Measurements from ENCODE around the gene AMH. TPM values are rescaled to one million over a fixed set of nuclear protein-coding genes. Genes with fewer than 3 reads are reported as not detected.

Gene AMH
- total RNA-seq, 4 donors from 2014 or later, result 1.1 to 3.5 TPM; not detected in 2

DNA sequence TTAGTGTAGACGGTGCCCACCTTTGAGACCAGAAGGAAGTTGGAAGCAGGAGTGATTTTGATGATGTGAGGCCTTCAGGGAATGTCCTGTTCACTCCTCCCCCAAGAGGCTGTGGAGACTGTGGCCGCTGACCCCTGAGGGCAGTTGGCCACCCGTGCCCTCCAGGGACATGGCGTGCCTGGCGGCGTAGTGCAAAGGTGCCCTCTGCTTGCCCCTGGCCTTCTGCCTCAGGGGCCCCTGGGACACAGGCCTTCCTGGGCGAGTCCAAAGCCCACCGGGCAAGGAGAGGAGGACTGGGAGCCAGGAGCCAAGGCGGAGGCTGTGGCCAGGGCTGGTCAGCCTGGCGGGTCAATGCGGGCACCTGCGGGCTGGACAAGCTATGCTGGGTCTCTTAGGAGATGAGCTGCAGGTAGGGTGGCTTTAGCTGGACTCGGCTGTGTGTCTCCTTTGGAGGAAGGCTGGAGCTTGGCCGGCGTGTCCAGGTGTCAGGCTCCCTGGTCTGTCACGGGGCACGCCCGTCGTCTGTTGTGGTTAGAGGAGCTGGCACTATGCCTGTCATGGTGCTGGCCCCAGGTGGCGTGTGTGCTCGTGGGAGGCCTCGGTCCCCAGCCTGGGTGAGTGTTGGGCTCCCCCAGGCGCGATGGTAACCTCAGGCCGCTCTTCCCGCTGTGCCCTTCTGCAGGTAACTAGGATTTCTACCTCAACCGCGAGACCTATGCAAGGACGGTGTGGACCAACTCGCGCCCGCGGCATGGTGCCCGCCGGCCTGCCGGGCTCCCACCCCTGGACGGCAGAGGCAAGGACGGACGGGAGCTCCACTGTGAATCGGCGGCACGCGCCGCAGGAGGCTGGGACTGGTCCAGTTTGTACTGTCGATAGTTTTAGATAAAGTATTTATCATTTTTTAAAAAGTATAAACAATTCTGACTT, 19.8 kb upstream of the AMH start:
- TF ChIP-seq POLR2A (IDR thresholded peaks at IDR 0.05), result no peak
- no peak for TF ChIP-seq POLR2AphosphoS5 (IDR thresholded peaks at IDR 0.05)
- TF ChIP-seq EP300 (IDR thresholded peaks at IDR 0.05; ENCODE audit: low read depth), result no peak
- TF ChIP-seq, protein P1, sequence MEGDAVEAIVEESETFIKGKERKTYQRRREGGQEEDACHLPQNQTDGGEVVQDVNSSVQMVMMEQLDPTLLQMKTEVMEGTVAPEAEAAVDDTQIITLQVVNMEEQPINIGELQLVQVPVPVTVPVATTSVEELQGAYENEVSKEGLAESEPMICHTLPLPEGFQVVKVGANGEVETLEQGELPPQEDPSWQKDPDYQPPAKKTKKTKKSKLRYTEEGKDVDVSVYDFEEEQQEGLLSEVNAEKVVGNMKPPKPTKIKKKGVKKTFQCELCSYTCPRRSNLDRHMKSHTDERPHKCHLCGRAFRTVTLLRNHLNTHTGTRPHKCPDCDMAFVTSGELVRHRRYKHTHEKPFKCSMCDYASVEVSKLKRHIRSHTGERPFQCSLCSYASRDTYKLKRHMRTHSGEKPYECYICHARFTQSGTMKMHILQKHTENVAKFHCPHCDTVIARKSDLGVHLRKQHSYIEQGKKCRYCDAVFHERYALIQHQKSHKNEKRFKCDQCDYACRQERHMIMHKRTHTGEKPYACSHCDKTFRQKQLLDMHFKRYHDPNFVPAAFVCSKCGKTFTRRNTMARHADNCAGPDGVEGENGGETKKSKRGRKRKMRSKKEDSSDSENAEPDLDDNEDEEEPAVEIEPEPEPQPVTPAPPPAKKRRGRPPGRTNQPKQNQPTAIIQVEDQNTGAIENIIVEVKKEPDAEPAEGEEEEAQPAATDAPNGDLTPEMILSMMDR (IDR thresholded peaks at IDR 0.05), result no peak
- H3K27ac ChIP-seq, result no peak overlapping the region
- no peaks in the 10 kb centered on the region for H3K9me3 ChIP-seq
- 93 to 98% methylated on average over 14 to 40 of the region's 45 CpGs for WGBS, 2 donors (ENCODE audit: low coverage in 1 of 2)
- DNase-seq, result no peak
- peaks cover 0 to 25% (median 8%) of the 10 kb centered on the region in 4 donors for H3K36me3 ChIP-seq
- H3K27me3 ChIP-seq, result no peaks in the 10 kb centered on the region
- H3K4me1 ChIP-seq, result peaks cover 3 to 11% (median 9%) of the 10 kb centered on the region in 4 donors
- in situ Hi-C loops (cut with MboI; ENCODE audit: low pct_ligation_motif_present in 1 of 4, low pct_unique_long_range_greater_than_20kb in 1 of 4, low sequenced_read_pairs in 3 of 4), result no loop called here
- intact Hi-C loops (cut with DNase I; ENCODE audit: low total_unique reads), result no loop called here
- no peak overlapping the region for H3K4me3 ChIP-seq

DNA sequence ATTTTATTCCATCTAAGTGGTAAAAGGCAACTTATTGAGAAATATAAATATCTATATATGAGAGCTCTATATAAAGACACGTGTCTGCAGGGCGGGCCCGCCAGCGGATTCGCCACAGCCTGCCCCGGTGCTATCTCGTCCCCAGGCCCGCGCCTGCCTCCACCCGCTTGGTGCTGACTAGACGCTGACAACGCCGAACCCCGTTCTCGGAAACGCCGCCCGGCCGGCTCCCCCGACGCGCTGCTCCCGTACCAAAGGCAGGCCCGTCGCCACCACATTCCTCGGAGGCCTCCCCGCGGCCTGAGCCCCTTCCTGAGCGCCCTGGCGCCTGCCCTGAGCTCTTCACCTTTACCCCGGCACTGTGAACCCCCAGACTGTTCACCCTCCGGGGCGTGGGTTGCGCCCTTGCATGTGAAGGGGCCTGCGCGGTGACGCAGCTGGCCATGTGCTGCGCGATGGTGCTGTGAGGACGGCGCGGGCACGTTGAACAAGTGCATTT, 19.0 kb upstream of the AMH start:
- H3K9me3 ChIP-seq, result no peaks in the 10 kb centered on the region
- no peak overlapping the region for H3K4me3 ChIP-seq
- peaks cover 0 to 25% (median 8%) of the 10 kb centered on the region in 4 donors for H3K36me3 ChIP-seq
- 90 to 95% methylated on average over 26 to 43 of the region's 43 CpGs for WGBS, 2 donors (ENCODE audit: low coverage in 1 of 2)
- H3K27ac ChIP-seq, result no peak overlapping the region
- intact Hi-C loops (cut with DNase I; ENCODE audit: low total_unique reads), result no loop called here
- no peaks in the 10 kb centered on the region for H3K27me3 ChIP-seq
- TF ChIP-seq POLR2AphosphoS5 (IDR thresholded peaks at IDR 0.05) (no peak), EP300 (IDR thresholded peaks at IDR 0.05; ENCODE audit: low read depth) (no peak), POLR2A (IDR thresholded peaks at IDR 0.05) (no peak)
- TF ChIP-seq, protein P1 (IDR thresholded peaks at IDR 0.05), result no peak
- DNase-seq, result no peak
- in situ Hi-C loops (cut with MboI; ENCODE audit: low pct_ligation_motif_present in 1 of 4, low pct_unique_long_range_greater_than_20kb in 1 of 4, low sequenced_read_pairs in 3 of 4), result no loop called here
- H3K4me1 ChIP-seq, result peaks cover 10 to 18% (median 16%) of the 10 kb centered on the region in 4 donors

DNA sequence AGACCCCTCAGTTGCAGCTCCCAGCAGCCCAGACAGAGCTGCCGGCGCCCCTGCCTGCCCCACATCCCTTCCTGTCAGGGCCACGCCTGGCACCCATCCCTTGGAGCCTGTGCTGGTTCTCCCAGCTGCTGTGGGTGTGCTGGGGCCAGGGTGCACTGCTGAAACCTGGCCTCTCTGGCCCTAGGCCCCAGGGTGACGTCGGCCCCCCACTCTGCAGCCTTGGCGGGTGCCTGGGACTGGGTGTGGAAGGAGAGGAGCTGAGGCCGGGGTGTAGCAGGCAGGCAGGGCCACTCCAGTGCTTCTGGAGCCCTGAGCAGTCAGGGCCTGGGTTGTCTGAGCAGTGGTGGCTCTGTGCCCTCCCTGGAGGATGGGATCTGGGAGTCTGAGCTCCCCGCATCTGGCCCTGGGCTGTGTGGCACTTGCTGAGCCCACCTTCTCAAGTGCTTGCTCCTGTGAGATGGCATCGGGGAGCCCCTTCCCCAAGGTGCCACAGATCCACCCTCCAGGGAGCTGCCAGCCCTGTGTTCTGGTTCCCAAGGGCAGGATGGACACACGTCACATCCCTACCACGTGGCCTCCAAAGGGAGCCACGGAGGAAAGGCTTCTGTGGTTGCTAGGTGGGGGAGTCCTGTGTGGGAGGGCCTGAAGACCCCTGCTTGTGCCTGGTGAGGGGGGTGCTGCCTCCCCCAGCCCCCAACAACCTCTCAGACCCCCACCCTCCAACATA, 18.2 kb upstream of the AMH start:
- Histone ChIP-seq H3K27ac (peak overlapping the region in 1 of 4 donors; percentile 22), H3K4me1 (peaks cover 11 to 24% (median 19%) of the 10 kb centered on the region in 4 donors)
- intact Hi-C loops (cut with DNase I; ENCODE audit: low total_unique reads), result no loop called here

More for the DNA sequence above, 18.2 kb upstream of the AMH start:
- in situ Hi-C loops (cut with MboI; ENCODE audit: low pct_ligation_motif_present in 1 of 4, low pct_unique_long_range_greater_than_20kb in 1 of 4, low sequenced_read_pairs in 3 of 4), result no loop called here
- Histone ChIP-seq H3K27me3 (no peaks in the 10 kb centered on the region), H3K9me3 (no peaks in the 10 kb centered on the region), H3K4me3 (no peak overlapping the region), H3K36me3 (peaks cover 0 to 21% (median 8%) of the 10 kb centered on the region in 4 donors)
- 70% methylated on average over 10 of the region's 12 CpGs; no CpG with 5 or more reads in 1 of the 2 donors for WGBS, 2 donors (ENCODE audit: low coverage in 1 of 2)
- TF ChIP-seq POLR2AphosphoS5 (IDR thresholded peaks at IDR 0.05) (no peak), POLR2A (IDR thresholded peaks at IDR 0.05) (peak; percentile 23), EP300 (IDR thresholded peaks at IDR 0.05; ENCODE audit: low read depth) (no peak)
- TF ChIP-seq, protein P1 (IDR thresholded peaks at IDR 0.05), result no peak
- DNase-seq, result no peak
